ENCODE results near the gene PLCZ1. TPM values are rescaled to one million over a fixed set of nuclear protein-coding genes. Genes with fewer than 3 reads are reported as not detected.

The PLCZ1 gene
- total RNA-seq, 2 donors from 2014 or later: not detected

DNA sequence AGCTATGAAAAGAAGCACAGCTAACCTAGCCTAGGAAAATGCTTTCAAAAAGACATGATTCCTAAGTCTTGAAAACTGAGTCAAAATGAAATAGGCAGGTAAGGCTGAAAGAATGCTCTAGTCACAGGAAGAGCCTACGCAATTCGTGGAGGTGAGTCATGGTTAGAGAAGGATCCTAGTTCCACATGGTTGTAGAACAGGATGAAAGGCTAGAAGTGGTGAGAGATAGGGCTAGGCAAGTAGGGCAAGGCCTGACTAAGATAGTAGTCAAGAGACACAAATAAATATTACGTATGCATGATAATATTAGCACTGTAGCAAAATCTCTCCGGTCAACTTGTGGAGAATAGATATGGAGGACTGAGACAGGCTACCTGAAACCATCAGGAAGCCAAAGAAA is 47.2 kb downstream of the PLCZ1 start:
- no peaks in the 10 kb centered on the region for H3K36me3 Mint-ChIP-seq (ENCODE audit: low read depth)
- WGBS, 2 experiments (ENCODE audit: insufficient coverage in 1 of 2, insufficient read length in 1 of 2): 92 to 98% methylated on average over 4 of the region's 4 CpGs
- Histone ChIP-seq H3K4me3 (ENCODE audit: low read length) (no peak overlapping the region), H3K4me1 (ENCODE audit: control insufficient read depth, insufficient read depth, low read length) (no peaks in the 10 kb centered on the region), H3K9ac (ENCODE audit: extremely low read depth, low read length, poor library complexity, severe bottlenecking) (no peak overlapping the region), H3K27me3 (ENCODE audit: control insufficient read depth, insufficient read depth, low read length, poor library complexity, severe bottlenecking) (no peaks in the 10 kb centered on the region), H3K27ac (ENCODE audit: low read depth, low read length) (no peak overlapping the region), H3K36me3 (ENCODE audit: control insufficient read depth, insufficient read depth, low read length) (no peaks in the 10 kb centered on the region), H3K9me3 (ENCODE audit: control insufficient read depth, low read length) (no peaks in the 10 kb centered on the region)
- TF ChIP-seq, protein P1, sequence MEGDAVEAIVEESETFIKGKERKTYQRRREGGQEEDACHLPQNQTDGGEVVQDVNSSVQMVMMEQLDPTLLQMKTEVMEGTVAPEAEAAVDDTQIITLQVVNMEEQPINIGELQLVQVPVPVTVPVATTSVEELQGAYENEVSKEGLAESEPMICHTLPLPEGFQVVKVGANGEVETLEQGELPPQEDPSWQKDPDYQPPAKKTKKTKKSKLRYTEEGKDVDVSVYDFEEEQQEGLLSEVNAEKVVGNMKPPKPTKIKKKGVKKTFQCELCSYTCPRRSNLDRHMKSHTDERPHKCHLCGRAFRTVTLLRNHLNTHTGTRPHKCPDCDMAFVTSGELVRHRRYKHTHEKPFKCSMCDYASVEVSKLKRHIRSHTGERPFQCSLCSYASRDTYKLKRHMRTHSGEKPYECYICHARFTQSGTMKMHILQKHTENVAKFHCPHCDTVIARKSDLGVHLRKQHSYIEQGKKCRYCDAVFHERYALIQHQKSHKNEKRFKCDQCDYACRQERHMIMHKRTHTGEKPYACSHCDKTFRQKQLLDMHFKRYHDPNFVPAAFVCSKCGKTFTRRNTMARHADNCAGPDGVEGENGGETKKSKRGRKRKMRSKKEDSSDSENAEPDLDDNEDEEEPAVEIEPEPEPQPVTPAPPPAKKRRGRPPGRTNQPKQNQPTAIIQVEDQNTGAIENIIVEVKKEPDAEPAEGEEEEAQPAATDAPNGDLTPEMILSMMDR (conservative IDR thresholded peaks at IDR 0.05): no peak
- no peaks in the 10 kb centered on the region for H3K9me3 Mint-ChIP-seq
- H3K4me3 Mint-ChIP-seq: no peak overlapping the region
- H3K4me1 Mint-ChIP-seq: no peaks in the 10 kb centered on the region
- no peak overlapping the region for H3K27ac Mint-ChIP-seq
- no peak for DNase-seq
- H3K27me3 Mint-ChIP-seq (ENCODE audit: insufficient read depth): no peaks in the 10 kb centered on the region

DNA sequence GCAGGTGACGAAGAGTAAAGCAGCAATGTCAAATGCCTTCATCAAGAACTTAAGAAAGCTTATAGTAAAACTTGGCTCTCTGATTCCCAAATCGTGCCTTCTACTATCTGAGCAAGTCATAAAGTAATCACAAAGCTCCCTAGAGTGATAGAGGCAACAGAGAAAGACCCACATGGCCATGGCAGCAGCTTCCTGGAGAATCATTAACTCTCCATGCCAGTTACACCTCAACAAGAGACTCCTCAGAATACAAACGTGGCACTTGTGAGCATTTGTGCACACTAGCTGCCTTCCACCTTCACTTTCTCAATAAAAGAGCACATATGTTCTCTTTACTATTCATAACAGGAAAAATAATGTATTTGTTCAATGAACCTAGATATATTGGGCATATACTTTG is 48.0 kb downstream of the PLCZ1 start:
- H3K4me1 Mint-ChIP-seq: no peaks in the 10 kb centered on the region
- DNase-seq: no peak
- WGBS, 2 experiments (ENCODE audit: insufficient coverage in 1 of 2, insufficient read length in 1 of 2): 86 to 100% methylated on average over 1 to 3 of the region's 3 CpGs

DNA sequence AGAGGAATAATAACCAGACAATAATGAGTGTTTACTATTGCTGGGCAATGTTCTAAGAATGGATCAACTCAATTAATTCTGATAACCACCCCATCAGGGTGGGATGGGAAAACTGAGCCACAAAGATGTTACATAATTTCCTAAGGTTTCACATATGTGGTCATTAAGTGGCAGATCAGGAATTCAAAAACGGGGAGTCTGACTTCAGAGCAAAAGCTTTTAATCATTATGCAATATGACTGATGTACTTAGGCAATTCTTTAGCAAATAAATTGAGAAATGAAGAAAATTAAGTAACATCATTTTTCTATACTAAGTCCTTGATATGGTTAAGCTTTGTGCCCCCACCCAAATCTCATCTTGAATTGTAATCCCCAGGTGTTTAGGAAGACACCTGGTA is 53.4 kb downstream of the PLCZ1 start:
- Mint-ChIP-seq H3K4me3 (no peak overlapping the region), H3K27me3 (ENCODE audit: insufficient read depth) (no peaks in the 10 kb centered on the region), H3K9me3 (no peaks in the 10 kb centered on the region), H3K36me3 (ENCODE audit: low read depth) (no peaks in the 10 kb centered on the region), H3K4me1 (peaks cover 6% of the 10 kb centered on the region), H3K27ac (no peak overlapping the region)
- TF ChIP-seq, protein P1 (conservative IDR thresholded peaks at IDR 0.05): no peak
- no peak overlapping the region for H3K4me3 ChIP-seq (ENCODE audit: low read length)
- H3K9me3 ChIP-seq (ENCODE audit: control insufficient read depth, low read length): no peaks in the 10 kb centered on the region
- H3K9ac ChIP-seq (ENCODE audit: extremely low read depth, low read length, poor library complexity, severe bottlenecking): no peak overlapping the region
- H3K4me1 ChIP-seq (ENCODE audit: control insufficient read depth, insufficient read depth, low read length): no peaks in the 10 kb centered on the region
- 88% methylated on average over 1 of the region's 1 CpG; no CpG with 5 or more reads in 1 of the 2 experiments for WGBS, 2 experiments (ENCODE audit: insufficient coverage in 1 of 2, insufficient read length in 1 of 2)
- DNase-seq: no peak
- H3K27me3 ChIP-seq (ENCODE audit: control insufficient read depth, insufficient read depth, low read length, poor library complexity, severe bottlenecking): no peaks in the 10 kb centered on the region
- no peaks in the 10 kb centered on the region for H3K36me3 ChIP-seq (ENCODE audit: control insufficient read depth, insufficient read depth, low read length)
- no peak overlapping the region for H3K27ac ChIP-seq (ENCODE audit: low read depth, low read length)

More for the DNA sequence above, 48.0 kb downstream of the PLCZ1 start:
- no peak overlapping the region for H3K4me3 ChIP-seq (ENCODE audit: low read length)
- no peaks in the 10 kb centered on the region for H3K27me3 ChIP-seq (ENCODE audit: control insufficient read depth, insufficient read depth, low read length, poor library complexity, severe bottlenecking)
- no peak overlapping the region for H3K9ac ChIP-seq (ENCODE audit: extremely low read depth, low read length, poor library complexity, severe bottlenecking)
- no peak overlapping the region for H3K27ac ChIP-seq (ENCODE audit: low read depth, low read length)
- TF ChIP-seq, protein P1 (conservative IDR thresholded peaks at IDR 0.05): no peak
- no peak overlapping the region for H3K4me3 Mint-ChIP-seq
- H3K4me1 ChIP-seq (ENCODE audit: control insufficient read depth, insufficient read depth, low read length): no peaks in the 10 kb centered on the region
- no peaks in the 10 kb centered on the region for H3K27me3 Mint-ChIP-seq (ENCODE audit: insufficient read depth)
- H3K36me3 Mint-ChIP-seq (ENCODE audit: low read depth): no peaks in the 10 kb centered on the region
- no peaks in the 10 kb centered on the region for H3K9me3 ChIP-seq (ENCODE audit: control insufficient read depth, low read length)
- H3K9me3 Mint-ChIP-seq: no peaks in the 10 kb centered on the region
- H3K36me3 ChIP-seq (ENCODE audit: control insufficient read depth, insufficient read depth, low read length): no peaks in the 10 kb centered on the region
- no peak overlapping the region for H3K27ac Mint-ChIP-seq

Measured in endodermal cell (in vitro differentiated cells).